ENCODE data around the gene LAGE3.

LAGE3 gene

GRCh38 chrX:154478728-154479622 lies at the start of gene LAGE3 (continued):
- TF ChIP-seq ZNF354C (tag by site-specific recombination; IDR thresholded peaks at IDR 0.05; ENCODE audit: borderline replicate concordance, low read depth) (no peak), ZNF311 (tag by site-specific recombination; IDR thresholded peaks at IDR 0.05; ENCODE audit: borderline replicate concordance) (no peak), PRDM6 (tag by site-specific recombination; IDR thresholded peaks at IDR 0.05) (no peak), ZNF639 (tag by site-specific recombination; IDR thresholded peaks at IDR 0.05) (no peak), ZNF324 (tag by site-specific recombination; IDR thresholded peaks at IDR 0.05) (0 out of 2 replicates have a peak, but pooled peaks have one; percentile 47), ZFP37 (tag by site-specific recombination; IDR thresholded peaks at IDR 0.05) (no peak), ZNF658 (tag by site-specific recombination; IDR thresholded peaks at IDR 0.05) (no peak), OSR2 (tag by site-specific recombination; IDR thresholded peaks at IDR 0.05) (no peak), WT1 (tag by site-specific recombination; IDR thresholded peaks at IDR 0.05) (no peak), ZNF791 (tag by site-specific recombination; IDR thresholded peaks at IDR 0.05) (no peak), BCL11A (tag by site-specific recombination; IDR thresholded peaks at IDR 0.05; ENCODE audit: low read depth) (peak; percentile 80; the same call in 1 of the 2 replicates), ZNF837 (tag by site-specific recombination; IDR thresholded peaks at IDR 0.05) (no peak), ZXDB (tag by site-specific recombination; IDR thresholded peaks at IDR 0.05) (peak; percentile 93), ZNF221 (tag by site-specific recombination; IDR thresholded peaks at IDR 0.05; ENCODE audit: borderline replicate concordance) (no peak), KLF7 (tag by site-specific recombination; IDR thresholded peaks at IDR 0.05; ENCODE audit: borderline replicate concordance) (peak; percentile 15; the same call in 1 of the 2 replicates), ZBTB44 (tag by site-specific recombination; IDR thresholded peaks at IDR 0.05) (no peak; the same call in none of the 2 replicates), ZNF664 (tag by site-specific recombination; IDR thresholded peaks at IDR 0.05) (no peak), ZSCAN30 (tag by site-specific recombination; IDR thresholded peaks at IDR 0.05) (peak; percentile 68), ZNF623 (tag by site-specific recombination; IDR thresholded peaks at IDR 0.05) (no peak), KLF16 (tag by site-specific recombination; IDR thresholded peaks at IDR 0.05) (peak; percentile 75), ZNF785 (tag by site-specific recombination; IDR thresholded peaks at IDR 0.05) (no peak), PATZ1 (tag by site-specific recombination; IDR thresholded peaks at IDR 0.05) (peak; percentile 75), ZFHX2 (tag by site-specific recombination; conservative IDR thresholded peaks at IDR 0.05) (peak; percentile 81), ZNF707 (tag by site-specific recombination; IDR thresholded peaks at IDR 0.05) (no peak), ZNF404 (tag by site-specific recombination; IDR thresholded peaks at IDR 0.05) (no peak), ZNF112 (tag by site-specific recombination; IDR thresholded peaks at IDR 0.05) (no peak), ZNF157 (tag by site-specific recombination; IDR thresholded peaks at IDR 0.05) (no peak), HOXD13 (CRISPR knock-in tag; IDR thresholded peaks at IDR 0.05; ENCODE audit: borderline replicate concordance) (no peak), YY1 (tag by site-specific recombination; IDR thresholded peaks at IDR 0.05) (no peak), TRIM28 (IDR thresholded peaks at IDR 0.05; ENCODE audit: borderline replicate concordance, low read length) (no peak), SCRT1 (tag by site-specific recombination; IDR thresholded peaks at IDR 0.05; ENCODE audit: borderline replicate concordance) (no peak), ZNF239 (tag by site-specific recombination; IDR thresholded peaks at IDR 0.05) (no peak)
- TF ChIP-seq, protein P1, sequence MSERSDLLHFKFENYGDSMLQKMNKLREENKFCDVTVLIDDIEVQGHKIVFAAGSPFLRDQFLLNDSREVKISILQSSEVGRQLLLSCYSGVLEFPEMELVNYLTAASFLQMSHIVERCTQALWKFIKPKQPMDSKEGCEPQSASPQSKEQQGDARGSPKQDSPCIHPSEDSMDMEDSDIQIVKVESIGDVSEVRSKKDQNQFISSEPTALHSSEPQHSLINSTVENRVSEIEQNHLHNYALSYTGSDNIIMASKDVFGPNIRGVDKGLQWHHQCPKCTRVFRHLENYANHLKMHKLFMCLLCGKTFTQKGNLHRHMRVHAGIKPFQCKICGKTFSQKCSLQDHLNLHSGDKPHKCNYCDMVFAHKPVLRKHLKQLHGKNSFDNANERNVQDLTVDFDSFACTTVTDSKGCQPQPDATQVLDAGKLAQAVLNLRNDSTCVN (tag by site-specific recombination; optimal IDR thresholded peaks at IDR 0.05): peak; percentile 85

Data from HEK293 (cell line).